ENCODE results near the gene MIB2.
A peak's percentile ranks its signal among the peaks of the same experiment; 100 is the strongest.
"Not testable (repeated sequence)": the region's sequence is repeated elsewhere in the genome, so short reads cannot be mapped to it uniquely, and the experiment has no call there.

The MIB2 gene

DNA sequence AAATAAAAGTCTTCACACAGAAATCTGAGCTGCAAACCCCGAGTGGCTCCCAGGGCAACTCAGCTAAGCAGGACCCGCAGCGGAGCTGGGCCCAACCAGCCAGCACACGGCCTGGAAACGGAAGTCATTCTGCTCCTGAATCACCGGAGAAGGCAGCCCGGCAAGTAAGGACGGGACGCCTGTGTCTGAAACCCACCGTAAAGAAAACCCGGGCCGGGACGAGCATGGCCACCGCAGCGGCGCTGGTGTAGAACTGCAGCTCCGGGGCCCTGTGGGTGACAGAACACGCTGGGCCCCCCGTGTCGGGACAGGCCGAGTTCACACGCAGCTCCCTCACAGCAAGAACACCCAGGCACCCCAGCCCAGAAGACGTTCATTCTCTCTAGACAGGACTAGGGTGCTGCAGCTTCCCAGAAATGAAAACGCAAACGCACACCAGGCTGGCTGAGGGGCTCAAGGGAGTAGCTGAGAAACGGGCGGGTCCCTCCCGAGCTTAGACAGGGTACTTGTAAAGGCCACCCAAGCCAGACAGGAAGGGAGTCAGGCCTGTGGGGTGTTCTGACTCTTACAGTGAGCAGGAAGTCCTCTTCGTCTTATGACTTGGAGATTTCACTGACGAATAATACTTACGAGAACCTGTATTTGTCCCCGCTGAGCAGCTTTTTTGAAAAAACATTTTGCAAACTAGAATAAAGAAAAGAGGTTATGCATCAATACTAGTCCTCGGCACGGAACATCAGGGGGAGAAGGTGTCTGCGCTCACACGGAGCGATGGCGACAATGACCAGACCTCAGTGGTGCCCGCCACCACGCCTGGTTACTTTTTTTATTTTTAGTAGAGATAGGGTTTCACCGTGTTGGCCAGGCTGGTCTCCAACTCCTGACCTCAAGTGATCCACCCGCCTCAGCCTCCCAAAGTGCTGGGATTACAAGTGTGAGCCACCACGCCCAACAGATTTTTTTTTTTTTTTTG lies 54.5 kb downstream of the MIB2 start:
- TF ChIP-seq CTCF (IDR thresholded peaks at IDR 0.05; ENCODE audit: borderline replicate concordance, control extremely low read depth, extremely low read depth, insufficient read depth, missing control alignments), result no peak

GRCh38 chr1:1670866-1671265 lies 55.6 kb downstream of the MIB2 start:
- no peak for TF ChIP-seq CTCF (IDR thresholded peaks at IDR 0.05; ENCODE audit: borderline replicate concordance, control extremely low read depth, extremely low read depth, insufficient read depth, missing control alignments)
- in situ Hi-C loops (cut with MboI; ENCODE audit: low sequenced_read_pairs, unreplicated experiment), result no loop called here
- peak; percentile 7 for DNase-seq (ENCODE audit: low spot score)

More for the DNA sequence above, 54.5 kb downstream of the MIB2 start:
- peak; percentile 8 for DNase-seq (ENCODE audit: low spot score)
- in situ Hi-C loops (cut with MboI; ENCODE audit: low sequenced_read_pairs, unreplicated experiment), result no loop called here

DNA sequence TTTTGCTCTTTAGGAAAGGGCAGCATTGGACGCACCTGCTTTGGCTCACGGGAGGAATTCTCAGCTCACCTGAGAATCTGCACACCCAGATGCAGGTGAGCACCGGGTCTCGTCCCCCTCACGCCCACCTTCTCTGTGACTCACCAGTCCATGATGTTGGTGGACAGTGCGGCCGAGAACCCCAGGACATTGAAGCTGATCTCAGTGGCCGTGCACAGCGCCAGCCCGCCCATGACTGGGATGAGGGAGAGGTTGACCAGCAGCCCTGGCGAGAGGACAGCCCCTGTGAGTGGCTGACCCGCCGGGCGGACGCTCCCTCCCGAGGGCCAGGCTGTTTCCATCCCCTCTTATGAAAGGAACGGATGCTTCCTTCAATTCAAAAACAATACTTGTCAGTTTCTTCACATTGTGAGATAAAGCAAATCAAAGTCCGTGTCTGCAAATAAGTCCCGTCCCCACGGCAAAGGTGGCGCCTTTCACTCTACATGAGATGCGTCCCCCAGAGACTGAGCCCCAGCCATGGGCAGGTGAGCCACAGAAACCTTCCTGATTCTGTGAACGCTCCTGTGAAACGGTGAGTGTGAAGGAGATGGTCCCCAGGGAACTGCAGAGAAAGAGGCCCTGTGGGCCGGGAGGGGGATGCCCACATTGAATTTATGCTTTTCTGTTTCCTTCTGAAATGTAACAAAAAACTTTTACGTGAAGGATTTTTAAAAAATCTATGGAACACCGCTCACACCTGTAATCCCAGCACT lies 56.2 kb downstream of the MIB2 start:
- no peak for TF ChIP-seq CTCF (IDR thresholded peaks at IDR 0.05; ENCODE audit: borderline replicate concordance, control extremely low read depth, extremely low read depth, insufficient read depth, missing control alignments)
- in situ Hi-C loops (cut with MboI; ENCODE audit: low sequenced_read_pairs, unreplicated experiment), result no loop called here
- DNase-seq (ENCODE audit: low spot score), result peak; percentile 20

- no peak for TF ChIP-seq CTCF (IDR thresholded peaks at IDR 0.05; ENCODE audit: borderline replicate concordance, control extremely low read depth, extremely low read depth, insufficient read depth, missing control alignments)
- in situ Hi-C loops (cut with MboI; ENCODE audit: low sequenced_read_pairs, unreplicated experiment), result no loop called here
- DNase-seq (ENCODE audit: low spot score), result peak; percentile 11
These were observed 57.1 kb downstream of the MIB2 start for GRCh38 chr1:1672181-1672965.

GRCh38 chr1:1674806-1675205 lies 59.5 kb downstream of the MIB2 start:
- in situ Hi-C loops (cut with MboI; ENCODE audit: low sequenced_read_pairs, unreplicated experiment); DNase-seq (ENCODE audit: low spot score): not testable (repeated sequence)

GRCh38 chr1:1675218-1675617 lies 59.9 kb downstream of the MIB2 start:
- in situ Hi-C loops (cut with MboI; ENCODE audit: low sequenced_read_pairs, unreplicated experiment); DNase-seq (ENCODE audit: low spot score): not testable (repeated sequence)

GRCh38 chr1:1676087-1676486 lies 60.8 kb downstream of the MIB2 start:
- in situ Hi-C loops (cut with MboI; ENCODE audit: low sequenced_read_pairs, unreplicated experiment); DNase-seq (ENCODE audit: low spot score): not testable (repeated sequence)
